Measurements from ENCODE around the gene CRIM1.
"Not testable (repeated sequence)": the region's sequence is repeated elsewhere in the genome, so short reads cannot be mapped to it uniquely, and the experiment has no call there.

The CRIM1 gene, protein sequence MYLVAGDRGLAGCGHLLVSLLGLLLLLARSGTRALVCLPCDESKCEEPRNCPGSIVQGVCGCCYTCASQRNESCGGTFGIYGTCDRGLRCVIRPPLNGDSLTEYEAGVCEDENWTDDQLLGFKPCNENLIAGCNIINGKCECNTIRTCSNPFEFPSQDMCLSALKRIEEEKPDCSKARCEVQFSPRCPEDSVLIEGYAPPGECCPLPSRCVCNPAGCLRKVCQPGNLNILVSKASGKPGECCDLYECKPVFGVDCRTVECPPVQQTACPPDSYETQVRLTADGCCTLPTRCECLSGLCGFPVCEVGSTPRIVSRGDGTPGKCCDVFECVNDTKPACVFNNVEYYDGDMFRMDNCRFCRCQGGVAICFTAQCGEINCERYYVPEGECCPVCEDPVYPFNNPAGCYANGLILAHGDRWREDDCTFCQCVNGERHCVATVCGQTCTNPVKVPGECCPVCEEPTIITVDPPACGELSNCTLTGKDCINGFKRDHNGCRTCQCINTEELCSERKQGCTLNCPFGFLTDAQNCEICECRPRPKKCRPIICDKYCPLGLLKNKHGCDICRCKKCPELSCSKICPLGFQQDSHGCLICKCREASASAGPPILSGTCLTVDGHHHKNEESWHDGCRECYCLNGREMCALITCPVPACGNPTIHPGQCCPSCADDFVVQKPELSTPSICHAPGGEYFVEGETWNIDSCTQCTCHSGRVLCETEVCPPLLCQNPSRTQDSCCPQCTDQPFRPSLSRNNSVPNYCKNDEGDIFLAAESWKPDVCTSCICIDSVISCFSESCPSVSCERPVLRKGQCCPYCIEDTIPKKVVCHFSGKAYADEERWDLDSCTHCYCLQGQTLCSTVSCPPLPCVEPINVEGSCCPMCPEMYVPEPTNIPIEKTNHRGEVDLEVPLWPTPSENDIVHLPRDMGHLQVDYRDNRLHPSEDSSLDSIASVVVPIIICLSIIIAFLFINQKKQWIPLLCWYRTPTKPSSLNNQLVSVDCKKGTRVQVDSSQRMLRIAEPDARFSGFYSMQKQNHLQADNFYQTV

GRCh38 chr2:36355151-36355889 lies at the start of gene CRIM1:
TSS of gene CRIM1 (plus strand) at chr2:36355778. CDS start at chr2:36356293, 515 bp downstream.
- DNase-seq, result peak; percentile 57

DNA sequence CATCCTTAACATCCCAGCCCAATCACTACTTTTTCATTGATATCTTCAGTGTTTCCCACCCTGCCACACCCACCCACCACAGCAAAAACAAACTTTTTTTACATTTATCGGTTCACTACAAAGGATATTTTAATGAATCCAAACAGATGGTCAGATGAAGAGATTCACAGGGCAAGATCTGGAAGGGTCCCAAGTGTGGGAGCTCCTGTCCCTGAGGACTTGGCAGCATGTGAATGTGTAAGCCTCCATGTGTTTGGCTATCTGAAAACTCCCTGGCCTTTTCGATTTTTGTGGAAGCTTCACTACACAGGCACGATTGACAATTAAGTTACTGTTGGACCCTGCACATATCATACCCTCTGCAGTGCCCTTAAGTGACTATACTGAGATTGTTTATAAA lies 48.1 kb upstream of the CRIM1 start:
- DNase-seq, result no peak

DNA sequence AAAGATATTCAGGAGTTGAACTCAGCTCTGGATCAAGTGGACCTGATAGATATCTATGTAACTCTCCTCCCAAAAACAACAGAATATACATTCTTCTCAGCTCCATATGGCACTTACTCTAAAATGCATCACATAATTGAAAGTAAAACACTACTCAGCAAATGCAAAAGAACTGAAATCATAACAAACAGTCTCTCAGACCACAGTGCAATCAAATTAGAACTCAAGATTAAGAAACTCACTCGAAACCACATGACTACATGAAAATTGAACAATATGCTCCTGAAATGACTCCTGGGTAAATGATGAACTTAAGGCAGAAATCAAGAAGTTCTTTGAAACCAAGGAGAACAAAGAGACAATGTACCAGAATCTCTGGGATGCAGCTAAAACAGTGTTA lies 45.1 kb upstream of the CRIM1 start:
- DNase-seq, result not testable (repeated sequence)

DNA sequence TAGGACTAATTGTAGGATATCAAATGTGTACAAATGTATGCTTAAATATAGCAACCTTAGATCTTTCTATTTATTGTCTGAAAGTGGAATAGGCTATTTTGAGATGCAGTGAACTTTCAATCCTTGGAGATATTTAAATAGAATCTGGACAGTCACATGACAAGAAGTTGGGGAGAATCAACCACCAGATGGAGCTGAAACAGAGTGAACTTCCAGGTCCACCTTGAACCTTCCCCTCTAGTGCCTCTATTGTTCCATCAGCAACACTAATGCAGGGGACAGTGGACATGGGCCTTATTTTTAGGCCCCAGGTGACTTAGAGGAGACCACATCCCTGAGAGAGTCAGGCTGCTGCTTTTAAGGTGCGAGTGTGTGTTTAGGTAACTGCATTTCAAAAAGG lies 37.0 kb upstream of the CRIM1 start:
- no peak for DNase-seq

DNA sequence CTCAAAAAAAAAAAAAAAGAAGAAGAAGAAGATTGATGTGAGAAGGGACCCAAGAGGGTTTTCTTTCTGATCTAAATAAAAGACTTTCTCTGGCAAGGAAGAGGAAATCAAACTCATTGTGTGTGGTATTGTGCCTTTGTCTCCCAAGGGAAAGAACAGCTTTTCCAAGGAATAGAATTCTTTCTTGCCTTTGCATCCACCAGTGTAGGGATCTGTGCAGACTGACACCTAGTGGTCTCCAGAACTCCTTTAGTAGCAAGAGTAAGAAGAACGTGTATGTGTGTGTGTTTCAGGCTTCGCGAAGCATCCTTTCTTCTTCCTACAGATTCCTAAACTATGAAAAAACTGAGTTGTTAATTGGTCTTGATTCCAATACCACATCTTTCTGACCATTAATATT lies 33.5 kb upstream of the CRIM1 start:
- DNase-seq, result no peak

- DNase-seq, result no peak
These were observed 29.3 kb upstream of the CRIM1 start for GRCh38 chr2:36326286-36326685.

DNA sequence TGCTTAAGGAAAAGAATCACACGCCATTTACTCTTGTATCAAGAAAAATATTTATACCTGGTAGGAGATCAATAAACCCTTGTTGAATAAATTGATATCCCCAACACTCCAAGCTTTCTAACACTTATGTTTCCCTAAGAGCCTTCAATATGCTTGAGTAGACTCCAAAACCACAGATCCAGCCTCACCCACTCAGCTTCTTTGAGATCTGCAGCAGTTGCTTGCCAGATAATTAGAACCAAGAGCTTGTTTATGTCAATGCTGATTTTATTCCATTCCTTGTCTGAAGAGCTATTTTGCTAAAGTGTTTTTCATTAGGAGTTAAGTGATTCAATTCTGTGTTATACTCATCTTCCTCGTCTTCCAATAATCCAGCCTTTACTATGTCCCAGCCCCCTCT lies 26.3 kb upstream of the CRIM1 start:
- no peak for DNase-seq

- no peak for DNase-seq
These were observed 25.7 kb upstream of the CRIM1 start for GRCh38 chr2:36329746-36330472.

GRCh38 chr2:36330473-36331395 lies 24.8 kb upstream of the CRIM1 start:
- no peak for DNase-seq

DNA sequence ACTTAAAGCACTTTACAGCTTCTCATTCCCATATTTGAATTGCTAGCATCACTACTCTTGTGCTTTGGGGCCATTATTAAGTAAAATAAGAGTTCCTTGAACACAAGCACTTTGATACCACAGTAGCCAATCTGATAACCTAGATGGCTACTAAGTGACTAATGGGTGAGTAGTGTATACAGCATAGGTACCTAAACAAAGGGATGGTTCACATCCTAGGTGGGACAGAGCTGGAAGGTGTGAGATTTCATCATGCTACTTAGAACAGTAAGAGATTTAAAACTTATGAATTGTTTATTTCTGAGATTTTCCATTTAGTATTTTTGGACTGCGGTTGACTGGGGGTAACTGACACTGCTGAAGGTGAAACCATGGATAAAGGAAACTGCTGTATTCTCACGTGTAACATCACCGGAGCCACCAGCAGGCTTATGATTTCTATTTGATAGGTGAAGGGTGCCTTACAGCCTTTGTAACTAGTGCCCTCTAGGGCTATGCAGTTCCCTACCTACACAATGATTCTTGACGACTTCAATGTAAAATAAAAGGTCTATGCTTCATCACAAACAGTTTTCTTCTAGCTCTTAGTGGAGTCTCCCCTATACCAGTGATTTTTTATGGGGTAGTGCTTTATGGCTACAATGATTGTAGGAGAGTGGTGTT lies 22.1 kb upstream of the CRIM1 start:
- DNase-seq, result no peak

DNA sequence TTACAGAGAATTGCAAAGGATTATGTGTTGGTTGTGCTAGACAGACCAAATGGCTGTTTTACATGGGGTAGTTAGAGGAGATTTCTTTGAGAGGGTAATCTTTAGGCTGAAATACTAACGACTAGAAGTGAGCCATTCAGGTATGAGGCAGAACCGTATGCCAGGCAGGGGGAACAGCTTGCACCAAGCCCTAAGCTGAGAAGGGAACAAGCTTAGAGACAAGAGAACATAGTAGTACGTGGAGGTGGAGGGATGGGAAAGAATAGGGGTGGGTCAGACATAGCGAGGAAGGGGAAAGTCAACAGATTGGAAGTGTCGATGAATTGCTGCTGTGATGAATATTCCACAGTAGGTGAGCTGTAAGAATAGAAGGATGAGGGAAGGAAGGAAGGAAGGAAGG lies 20.0 kb upstream of the CRIM1 start:
- no peak for DNase-seq

DNA sequence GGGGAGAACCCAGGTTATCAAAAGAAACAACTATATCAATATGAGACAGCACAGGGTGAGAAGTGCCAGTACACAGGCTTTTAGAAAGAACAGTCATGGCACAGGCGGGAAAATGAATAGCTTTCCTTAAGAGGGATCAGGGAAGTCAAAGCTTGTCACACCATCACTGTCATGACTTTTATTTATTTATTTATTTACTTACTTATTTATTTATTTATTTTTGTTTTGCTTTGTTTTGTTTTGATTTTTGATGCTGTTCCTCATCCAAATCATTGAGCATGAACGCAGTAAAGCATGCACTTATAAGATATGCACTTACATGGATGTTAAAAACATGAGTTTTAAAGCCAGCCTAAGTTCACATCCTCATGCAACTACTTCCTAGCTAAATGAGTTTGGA lies 19.3 kb upstream of the CRIM1 start:
- no peak for DNase-seq

- no peak for DNase-seq
These were observed 18.2 kb upstream of the CRIM1 start for GRCh38 chr2:36337354-36337753.

GRCh38 chr2:36338124-36338826 lies 17.3 kb upstream of the CRIM1 start:
- no peak for DNase-seq

GRCh38 chr2:36338827-36339145 lies 16.8 kb upstream of the CRIM1 start:
- DNase-seq, result no peak

- DNase-seq, result no peak
These were observed 15.9 kb upstream of the CRIM1 start for GRCh38 chr2:36339607-36340218.

GRCh38 chr2:36343606-36344005 lies 12.0 kb upstream of the CRIM1 start:
- DNase-seq, result no peak

DNA sequence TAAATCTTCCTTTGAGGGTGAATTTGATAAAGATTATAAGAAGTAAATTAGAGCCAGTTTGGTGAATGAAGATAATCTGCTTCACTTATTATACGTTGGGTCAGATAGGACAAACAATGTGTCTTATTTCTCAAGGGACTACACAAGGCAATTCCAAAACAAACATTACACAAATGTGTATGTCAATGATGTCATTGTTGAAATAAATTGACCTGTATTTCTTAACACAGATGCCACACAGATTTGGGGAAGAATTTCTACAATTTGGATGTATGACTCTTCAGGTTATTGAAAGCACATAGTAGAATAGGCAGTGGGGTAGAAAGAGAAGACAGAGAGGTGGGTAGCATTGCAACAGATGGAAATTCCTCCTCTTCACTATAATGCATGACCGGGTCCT lies 6.9 kb upstream of the CRIM1 start:
- no peak for DNase-seq

DNA sequence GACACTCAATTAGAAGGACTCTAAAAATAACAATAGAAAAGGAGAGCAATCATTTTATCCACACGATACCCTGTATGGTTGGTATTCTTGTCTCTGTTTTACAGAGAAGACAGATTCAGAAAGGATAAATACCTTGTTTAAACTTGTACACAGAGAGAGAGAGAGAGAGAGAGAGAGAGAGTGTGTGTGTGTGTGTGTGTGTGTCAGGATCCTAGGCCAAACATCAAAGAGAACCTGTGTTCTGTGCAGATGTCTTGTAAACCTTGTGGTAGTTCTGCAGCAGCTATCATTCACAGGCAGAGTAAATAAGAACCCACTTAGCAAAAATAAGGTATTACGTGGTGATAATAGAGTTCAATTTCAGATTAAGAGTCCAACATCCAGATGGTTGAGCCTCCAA lies 4.3 kb upstream of the CRIM1 start:
- DNase-seq, result no peak
